IPS-18c (cell line): Measurements from ENCODE around the gene RAB27A.
"Not testable (repeated sequence)": the region's sequence is repeated elsewhere in the genome, so short reads cannot be mapped to it uniquely, and the experiment has no call there.

Source experiments
- H3K4me3 ChIP-seq: 2 replicates; pipeline ENCODE4 v1.7.0; 2013; ENCODE audit warnings: low read depth, mild to moderate bottlenecking, low read length, moderate library complexity; ENCODE audit not compliant: insufficient read depth
- H3K9me3 ChIP-seq: one replicate; pipeline ENCODE4 v1.6.1; 2013; ENCODE audit warnings: mild to moderate bottlenecking, low read length, moderate library complexity; ENCODE audit not compliant: control insufficient read depth, insufficient read depth

RAB27A gene

DNA sequence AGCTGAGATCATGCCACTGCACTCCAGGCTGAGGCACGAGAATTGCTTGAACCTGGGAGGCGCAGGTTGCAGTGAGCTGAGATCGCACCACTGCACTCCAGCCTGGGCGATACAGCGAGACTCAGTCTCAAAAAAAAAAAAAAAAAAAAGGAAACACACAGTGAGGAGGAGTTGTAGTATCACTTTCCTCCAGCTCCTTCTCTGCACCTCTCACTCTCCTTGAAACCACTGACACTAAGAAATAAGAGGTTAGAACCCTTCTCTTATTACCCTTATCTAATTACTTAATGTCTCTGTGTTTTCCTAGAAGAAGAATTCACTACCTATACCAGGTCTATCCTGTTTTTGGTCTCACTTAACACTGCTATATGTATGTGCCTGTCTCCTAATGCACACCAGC is 31.7 kb downstream of the RAB27A start:
- H3K9me3 ChIP-seq = no peaks in the 10 kb centered on the region
- no peak overlapping the region for H3K4me3 ChIP-seq

DNA sequence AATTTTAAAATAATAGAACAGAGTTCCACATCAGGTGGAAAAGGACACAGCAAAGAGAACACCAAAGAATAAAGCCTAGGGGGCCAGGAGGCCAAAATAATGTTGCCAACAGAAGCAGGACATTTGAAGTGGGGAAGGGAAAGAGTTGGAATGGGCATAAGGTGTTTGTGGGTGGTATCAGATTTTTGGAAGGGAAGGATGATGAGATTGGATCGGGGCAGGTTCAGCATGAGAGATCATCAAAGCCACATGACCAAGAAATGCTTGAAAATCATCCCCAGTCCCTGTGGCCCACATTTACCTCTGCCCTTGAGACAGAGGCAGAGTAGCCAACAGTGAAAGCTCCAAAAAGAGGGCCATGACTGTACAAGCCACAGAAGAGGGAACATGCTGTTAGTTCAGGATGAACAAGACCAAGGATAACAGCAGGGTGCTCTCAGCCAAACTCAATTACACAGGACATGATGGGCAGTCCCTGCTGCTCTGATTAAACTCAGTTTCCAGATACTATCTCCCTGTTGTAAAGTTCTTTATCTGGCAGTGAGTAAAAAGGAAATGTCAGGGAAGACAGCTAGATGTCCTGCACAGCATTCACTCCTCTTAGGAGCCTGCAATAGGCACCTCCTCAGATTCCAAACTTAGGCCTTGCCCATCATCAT is 32.5 kb downstream of the RAB27A start:
- Histone ChIP-seq H3K4me3 (no peak overlapping the region), H3K9me3 (no peaks in the 10 kb centered on the region)

DNA sequence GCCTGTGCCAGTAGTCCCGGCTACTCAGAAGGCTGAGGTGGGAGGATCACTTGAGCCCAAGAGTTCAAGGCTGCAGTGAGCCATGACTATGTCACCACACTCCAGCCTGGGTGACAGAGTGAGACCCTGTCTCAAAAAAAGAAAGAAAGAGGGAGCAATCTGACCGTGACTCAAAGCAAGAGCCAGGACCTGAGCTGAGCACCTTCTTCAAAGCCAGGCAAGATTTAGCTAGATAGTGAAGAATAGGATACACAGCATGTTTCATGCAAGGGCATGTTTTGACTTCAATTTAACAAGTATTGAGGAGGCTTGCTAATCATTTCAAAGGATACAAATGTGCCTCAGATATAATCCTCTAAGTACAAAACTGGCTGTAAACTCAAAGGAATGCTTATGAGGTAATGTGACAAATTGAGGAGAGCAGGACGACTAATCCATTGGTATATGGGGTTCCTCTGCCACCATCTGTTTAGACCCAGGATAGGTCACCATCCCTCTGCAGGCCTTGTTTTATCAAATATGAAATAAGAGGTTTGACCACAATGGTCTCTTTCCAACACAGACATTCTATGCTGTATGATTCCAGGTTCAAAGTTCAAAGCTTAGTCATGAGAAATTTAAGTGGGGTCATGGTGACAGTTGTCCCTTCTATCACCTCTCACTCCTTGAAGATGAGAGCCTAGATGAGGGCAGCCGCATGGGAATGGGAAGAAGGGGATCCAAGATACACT is 33.2 kb downstream of the RAB27A start:
- H3K9me3 ChIP-seq = no peaks in the 10 kb centered on the region
- no peak overlapping the region for H3K4me3 ChIP-seq

DNA sequence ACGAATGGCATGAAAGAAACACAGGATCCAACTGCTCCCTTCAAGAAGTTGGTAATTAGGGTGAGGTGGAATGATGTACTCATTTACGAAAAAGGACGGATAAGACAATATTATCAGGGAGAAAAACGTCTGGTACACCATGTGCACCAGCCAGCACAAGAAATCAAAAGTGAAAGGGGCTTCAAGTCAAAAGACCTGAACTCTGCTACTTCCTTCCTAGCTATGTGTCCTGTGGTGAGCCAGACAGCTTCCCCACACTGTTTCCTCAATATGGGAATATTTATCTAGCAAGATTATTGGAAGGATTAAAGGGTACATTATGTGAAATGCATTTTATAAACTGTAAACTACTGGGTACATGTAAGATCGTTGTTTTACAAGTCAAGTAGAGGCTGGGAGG is 33.9 kb downstream of the RAB27A start:
- H3K9me3 ChIP-seq = no peaks in the 10 kb centered on the region

DNA sequence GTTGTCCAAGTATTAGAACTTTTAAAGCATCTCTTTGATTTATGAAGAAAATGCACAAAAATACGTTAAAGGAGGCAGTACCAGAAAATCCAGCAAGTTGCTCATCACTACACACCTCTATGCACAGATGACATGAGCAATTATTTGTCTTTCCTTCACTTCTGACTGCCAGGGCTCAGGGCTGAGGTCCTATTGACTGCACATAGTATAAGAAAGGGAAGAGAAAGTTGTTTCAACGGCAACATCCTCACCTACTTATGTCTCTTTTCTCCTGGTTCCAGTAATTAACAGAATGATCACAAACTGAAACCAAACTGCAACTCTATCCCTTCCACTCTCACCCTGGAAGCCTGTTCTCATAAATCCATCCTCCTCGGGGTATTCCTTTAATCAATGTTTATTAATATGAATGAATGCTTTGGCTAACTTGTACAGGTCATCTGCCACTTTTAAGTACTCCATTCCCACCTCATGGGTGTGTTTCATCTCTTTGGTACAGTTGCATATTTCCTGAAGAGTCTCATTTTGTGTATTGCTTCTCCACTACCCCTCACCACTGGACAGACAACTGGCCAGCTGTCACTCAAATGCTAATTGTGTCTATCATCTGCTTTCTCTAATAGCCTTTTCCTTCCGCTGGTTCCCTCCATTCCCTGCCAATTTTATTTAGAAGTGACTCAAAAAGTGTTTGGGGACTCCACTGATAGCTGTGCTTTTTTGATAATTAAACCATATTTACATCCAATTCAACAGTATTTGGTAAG is 34.5 kb downstream of the RAB27A start:
- H3K9me3 ChIP-seq = no peaks in the 10 kb centered on the region
- no peak overlapping the region for H3K4me3 ChIP-seq

More for the DNA sequence above, 33.9 kb downstream of the RAB27A start:
- no peak overlapping the region for H3K4me3 ChIP-seq

DNA sequence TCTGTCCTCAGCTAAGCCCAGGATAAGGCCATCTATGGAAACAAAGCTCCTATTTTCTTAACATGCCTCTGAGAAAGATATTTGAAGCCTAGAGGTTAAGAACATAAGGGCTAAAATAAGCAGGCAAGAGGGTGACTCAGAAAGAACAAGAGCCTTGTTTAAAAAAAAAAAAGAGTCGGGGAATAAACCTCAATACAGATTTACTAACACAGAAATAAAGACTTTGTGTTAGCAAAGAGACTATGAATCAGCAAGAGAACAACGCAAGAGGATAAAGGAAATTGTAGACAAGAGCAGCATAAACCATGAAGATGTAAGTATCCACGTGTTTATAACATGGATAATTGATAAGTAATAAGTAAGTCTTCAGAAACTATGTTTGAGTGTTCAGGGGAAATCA is 36.0 kb downstream of the RAB27A start:
- H3K9me3 ChIP-seq = no peaks in the 10 kb centered on the region
- H3K4me3 ChIP-seq = no peak overlapping the region

DNA sequence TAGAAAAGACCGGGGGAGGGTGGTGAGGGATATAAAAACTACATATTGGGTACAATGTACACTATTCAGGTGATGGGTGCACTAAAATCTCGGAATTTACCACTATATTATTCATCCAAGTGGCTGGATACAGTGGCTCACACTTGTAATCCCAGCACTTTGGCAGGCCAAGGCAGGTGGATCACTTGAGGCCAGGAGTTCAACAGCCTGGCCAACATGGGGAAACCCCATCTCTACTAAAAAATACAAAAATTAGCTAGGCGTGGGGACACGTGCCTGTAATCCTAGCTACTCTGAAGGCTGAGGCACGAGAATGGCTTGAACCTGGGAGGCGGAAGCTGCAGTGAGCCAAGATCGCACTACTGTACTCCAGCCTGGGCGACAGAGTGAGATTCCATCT is 37.4 kb downstream of the RAB27A start:
- H3K4me3 ChIP-seq = not testable (repeated sequence)

DNA sequence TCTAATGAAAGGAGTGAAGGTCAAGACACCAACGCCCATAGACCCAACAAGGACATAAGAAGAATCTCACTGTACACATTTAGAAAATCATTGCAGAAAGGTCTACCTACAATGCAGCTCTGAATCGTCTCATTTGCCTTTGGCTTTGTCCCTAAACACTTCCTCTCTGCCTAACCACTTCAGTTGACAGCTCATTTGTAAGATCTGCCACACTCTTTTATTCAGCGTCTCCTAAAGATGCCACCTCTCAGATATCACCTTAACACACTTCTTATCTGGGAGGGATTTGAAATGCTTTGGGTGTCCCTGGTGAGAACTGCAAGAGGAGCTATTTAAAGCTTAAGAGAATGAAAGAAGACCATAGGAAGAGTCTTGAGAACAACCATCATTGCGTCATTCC is 38.7 kb downstream of the RAB27A start:
- Histone ChIP-seq H3K4me3 (no peak overlapping the region), H3K9me3 (no peaks in the 10 kb centered on the region)

More for the DNA sequence above, 37.4 kb downstream of the RAB27A start:
- H3K9me3 ChIP-seq = not testable (repeated sequence)

DNA sequence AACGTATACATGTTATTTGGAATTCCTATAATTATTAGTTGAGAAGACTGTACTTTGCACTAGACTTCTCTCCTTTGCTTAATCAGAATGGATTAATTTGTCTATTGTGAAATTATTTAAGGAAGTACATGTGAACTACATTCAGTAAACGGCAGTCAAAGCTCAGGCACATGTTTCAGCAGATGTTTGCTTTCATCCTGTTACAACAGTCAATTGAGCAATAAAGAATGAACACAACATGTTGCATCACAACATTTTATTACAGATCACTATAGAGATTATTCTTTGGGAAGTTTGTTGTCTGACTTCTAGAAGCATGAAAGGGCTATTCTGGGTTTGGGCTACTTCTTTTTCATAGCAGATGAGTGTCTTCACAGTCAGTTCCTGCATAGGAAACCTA is 39.2 kb downstream of the RAB27A start:
- Histone ChIP-seq H3K9me3 (no peaks in the 10 kb centered on the region), H3K4me3 (no peak overlapping the region)

DNA sequence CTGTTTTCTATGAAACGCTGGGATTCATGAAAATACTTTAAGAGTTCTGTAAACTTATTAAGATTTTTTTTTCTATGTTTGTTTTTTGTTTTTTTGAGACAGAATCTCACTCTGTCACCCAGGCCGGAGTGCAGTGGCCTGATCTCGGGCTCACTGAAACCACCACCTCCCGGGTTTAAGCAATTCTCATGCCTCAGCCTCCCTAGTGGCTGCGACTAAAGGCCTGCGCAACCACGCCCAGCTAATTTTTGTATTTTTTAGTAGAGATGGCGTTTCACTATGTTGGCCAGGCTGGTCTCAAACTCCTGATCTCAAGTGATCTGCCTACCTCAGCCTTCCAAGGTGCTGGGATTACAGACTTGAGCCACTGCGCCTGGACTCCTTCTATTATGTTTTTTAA is 39.7 kb downstream of the RAB27A start:
- not testable (repeated sequence) for H3K9me3 ChIP-seq, H3K4me3 ChIP-seq

DNA sequence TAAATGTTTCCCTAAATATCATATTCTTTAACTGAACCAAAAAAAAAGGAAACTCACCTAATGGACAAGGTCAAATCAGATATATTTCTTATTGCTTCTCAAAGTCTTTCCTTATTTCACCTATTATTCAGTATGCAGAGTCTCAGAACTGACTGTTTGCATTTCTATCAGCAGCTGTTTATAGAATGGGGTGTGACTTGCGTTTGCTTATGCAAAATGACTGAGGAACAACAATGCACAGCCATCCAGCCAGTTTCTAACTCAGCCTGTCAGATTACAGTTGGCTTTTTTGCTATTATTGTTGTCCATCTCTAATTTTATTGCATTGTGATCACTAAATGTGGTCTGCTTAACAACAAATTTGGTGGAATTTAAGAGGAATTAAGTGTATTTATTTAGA is 40.7 kb downstream of the RAB27A start:
- no peak overlapping the region for H3K4me3 ChIP-seq
- H3K9me3 ChIP-seq = no peaks in the 10 kb centered on the region

DNA sequence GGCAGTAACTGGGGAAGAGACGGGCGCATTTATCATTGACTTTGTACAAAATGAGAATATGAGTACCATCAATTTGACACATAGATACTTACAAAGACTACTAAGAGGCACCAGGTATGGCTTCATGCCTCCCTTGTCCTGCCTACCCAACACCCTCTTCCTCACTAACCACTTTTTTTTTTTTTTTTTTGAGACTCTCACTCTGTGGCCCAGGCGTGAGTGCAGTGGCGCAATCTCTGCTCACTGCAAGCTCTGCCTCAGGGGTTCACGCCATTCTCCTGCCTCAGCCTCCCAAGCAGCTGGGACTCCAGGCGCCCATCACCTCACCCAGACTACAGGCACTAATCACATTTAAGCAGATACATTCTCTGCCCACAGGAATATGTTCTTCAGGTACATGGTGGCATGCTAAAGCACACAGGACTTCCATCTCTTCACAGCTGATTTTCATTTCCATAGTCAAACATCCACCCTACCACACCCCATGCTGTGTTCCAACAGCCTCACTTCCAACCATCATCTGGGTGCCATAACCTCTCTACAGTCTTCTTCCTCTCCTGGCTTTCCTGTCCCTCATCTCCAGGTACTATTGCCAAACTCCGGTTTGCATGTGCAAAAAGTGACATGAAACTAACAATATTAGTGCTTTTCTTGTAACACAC is 41.7 kb downstream of the RAB27A start:
- Histone ChIP-seq H3K4me3 (no peak overlapping the region), H3K9me3 (no peaks in the 10 kb centered on the region)

DNA sequence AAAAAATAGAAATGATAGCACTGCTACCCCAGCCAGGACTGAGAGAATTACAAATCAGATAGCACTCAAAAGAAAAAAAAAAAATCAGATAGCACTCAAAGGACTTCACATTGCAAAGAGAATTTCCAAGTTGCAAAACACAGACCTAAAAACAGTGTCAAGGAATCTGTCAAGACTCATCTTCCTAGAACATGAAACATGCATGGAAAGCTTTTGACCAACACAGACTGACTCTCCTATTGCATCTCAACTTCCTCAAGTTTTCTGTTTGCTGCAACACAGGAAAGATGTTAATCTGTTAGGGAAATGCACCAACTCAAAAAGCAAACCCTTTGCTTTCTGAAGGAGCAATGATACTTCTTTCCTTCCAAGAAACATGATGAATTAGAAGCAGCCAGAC is 42.3 kb downstream of the RAB27A start:
- H3K9me3 ChIP-seq = no peaks in the 10 kb centered on the region
- H3K4me3 ChIP-seq = no peak overlapping the region

DNA sequence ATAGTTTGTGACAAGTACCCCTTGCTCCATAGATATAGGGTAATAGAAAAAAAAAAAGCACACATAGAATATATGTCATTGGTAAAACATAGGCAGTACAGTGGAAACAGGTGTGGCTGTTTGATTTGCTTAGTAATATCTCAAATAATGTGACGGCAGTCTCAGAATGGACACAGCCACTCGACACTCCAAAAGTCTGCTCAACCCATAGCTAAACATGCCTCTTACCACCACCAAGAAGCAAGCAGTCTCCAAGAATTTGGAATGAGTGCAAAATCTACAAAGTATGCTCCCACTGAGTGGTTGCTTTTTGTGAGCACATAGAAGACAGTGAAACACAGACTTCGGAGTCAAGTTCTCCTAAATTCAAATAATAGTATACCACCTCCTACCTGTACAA is 43.0 kb downstream of the RAB27A start:
- no peaks in the 10 kb centered on the region for H3K9me3 ChIP-seq
- H3K4me3 ChIP-seq = no peak overlapping the region

DNA sequence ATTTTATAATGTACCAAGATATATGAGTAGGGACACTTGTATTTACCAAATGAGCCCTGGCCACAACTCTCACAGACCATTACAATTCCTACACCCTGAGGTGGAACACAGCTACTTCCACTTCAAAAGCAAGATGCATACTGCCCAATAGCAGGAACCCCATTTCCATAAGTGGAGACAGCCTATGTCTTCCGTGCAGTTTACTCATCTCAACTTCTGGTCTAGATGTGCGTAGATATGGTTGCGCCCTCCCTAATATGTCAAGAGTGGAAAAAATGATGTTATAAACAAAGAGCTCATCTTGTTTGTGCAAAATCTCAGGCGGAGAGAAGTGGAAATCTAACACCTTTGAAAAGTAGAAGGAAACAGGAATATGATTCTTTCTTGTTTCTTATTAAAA is 44.6 kb downstream of the RAB27A start:
- H3K4me3 ChIP-seq = no peak overlapping the region
- H3K9me3 ChIP-seq = no peaks in the 10 kb centered on the region

DNA sequence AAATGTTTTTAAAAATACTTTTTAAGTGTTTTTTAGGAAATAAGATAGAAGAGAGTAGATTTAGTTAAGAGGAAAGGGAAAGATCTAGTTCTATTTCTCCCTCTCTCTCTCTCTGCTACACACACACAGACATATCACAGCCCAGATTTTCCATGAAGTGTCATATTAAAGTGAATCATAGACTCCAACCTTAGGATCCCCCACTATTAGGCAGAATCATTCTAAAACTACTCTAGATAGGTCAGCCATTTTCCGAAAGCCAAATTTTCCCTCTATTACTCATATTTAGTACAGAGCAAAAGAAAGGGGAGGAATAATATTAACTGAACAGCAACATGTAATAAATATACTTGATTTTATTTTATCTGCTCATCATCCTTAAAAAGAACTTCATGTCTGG is 47.7 kb downstream of the RAB27A start:
- Histone ChIP-seq H3K9me3 (no peaks in the 10 kb centered on the region), H3K4me3 (no peak overlapping the region)

DNA sequence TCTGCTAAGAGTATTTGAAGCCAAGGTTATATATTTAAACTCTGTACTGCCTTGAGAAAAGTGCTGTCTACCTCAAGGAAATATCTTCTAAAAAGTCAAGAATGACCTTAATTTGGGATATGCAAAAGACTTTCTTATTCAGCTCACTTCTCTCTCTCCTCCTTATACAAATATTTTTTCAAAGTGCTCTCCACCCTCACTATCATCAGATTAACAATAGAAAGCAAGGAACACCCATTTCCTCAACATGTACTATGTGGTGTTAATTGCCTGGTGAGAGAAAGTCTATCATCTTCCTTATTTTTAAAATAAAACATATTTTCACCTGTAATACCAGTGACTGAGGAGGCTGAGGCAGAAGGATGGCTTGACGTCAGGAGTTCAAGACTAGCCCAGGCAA is 48.4 kb downstream of the RAB27A start:
- Histone ChIP-seq H3K4me3 (no peak overlapping the region), H3K9me3 (no peaks in the 10 kb centered on the region)
